ENCODE measurements around the gene TMEM263.
"Not testable (repeated sequence)": the region's sequence is repeated elsewhere in the genome, so short reads cannot be mapped to it uniquely, and the experiment has no call there.

DNA sequence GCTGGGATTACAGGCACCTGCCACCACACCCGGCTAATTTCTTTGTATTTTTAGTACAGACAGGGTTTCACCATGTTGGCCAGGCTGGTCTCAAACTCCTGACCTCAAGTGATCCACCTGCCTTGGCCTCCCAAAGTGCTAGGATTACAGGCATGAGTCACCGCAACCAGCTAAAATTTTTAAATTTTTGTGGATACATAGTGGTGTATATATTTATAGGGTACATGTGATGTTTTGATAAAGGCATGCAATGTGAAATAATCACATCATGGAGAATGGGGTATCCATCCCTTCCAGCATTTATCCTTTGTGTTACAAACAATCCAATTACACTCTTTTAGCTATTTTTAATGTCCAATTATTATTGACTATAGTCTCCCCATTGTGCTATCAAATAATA, 33.7 kb upstream of the TMEM263 start:
- TF ChIP-seq, protein P1, sequence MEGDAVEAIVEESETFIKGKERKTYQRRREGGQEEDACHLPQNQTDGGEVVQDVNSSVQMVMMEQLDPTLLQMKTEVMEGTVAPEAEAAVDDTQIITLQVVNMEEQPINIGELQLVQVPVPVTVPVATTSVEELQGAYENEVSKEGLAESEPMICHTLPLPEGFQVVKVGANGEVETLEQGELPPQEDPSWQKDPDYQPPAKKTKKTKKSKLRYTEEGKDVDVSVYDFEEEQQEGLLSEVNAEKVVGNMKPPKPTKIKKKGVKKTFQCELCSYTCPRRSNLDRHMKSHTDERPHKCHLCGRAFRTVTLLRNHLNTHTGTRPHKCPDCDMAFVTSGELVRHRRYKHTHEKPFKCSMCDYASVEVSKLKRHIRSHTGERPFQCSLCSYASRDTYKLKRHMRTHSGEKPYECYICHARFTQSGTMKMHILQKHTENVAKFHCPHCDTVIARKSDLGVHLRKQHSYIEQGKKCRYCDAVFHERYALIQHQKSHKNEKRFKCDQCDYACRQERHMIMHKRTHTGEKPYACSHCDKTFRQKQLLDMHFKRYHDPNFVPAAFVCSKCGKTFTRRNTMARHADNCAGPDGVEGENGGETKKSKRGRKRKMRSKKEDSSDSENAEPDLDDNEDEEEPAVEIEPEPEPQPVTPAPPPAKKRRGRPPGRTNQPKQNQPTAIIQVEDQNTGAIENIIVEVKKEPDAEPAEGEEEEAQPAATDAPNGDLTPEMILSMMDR (IDR thresholded peaks at IDR 0.05), result not testable (repeated sequence)
- TF ChIP-seq POLR2A (IDR thresholded peaks at IDR 0.05), result not testable (repeated sequence)
